Spleen (tissue), 7 donors: ENCODE results near the gene MTMR10.

Experiments used
- POLR2A ChIP-seq, 3 donors: fragments of 450-650 bp; IDR thresholded peaks; one replicate each; pipeline ENCODE4 v1.5.1; 2017; ENCODE audit warnings: antibody characterized with exemption in 3 of 3, mild to moderate bottlenecking in 1 of 3
- TF ChIP-seq, protein P1 (sequence below), 11 experiments: fragments of 200-600 bp in 7 of 11; fragments of 450-650 bp in 4 of 11; sonication (generic) in 4 of 11; IDR thresholded peaks in 8 of 11; conservative IDR thresholded peaks in 3 of 11; 1 replicate in 7 of 11; 2 replicates in 4 of 11; pipeline versions ENCODE4 v1.4.0 to v1.8.0; 2016 to 2021; ENCODE audit warnings: antibody characterized with exemption in 11 of 11, inconsistent platforms in 4 of 11, mild to moderate bottlenecking in 1 of 11
- donor health status: DM: no; HTN: no; CAD: no; lungs with moderate emphysema.
- donor health status: DM: no; HTN: no; CAD: no.
- donor health status: DM: no; HTN: no; CAD: no.

DNA sequence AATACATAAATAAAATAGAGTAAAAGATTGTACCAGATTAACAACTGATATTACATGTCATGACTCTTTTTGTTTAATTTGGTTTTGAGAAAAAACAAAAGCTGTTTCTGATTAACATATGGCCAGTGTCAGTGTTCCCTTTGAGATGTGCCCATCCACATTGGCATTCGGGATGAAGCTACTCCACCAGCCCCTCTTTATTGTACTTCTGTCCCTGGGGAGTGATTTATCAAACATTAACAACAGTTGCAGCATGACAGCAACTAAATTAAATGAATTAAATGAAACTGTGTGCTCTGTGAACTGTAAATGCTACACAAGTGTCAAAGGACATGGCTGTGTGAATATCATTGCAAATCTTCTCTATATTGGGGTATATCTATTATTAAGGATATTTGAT is 25.9 kb upstream of the MTMR10 start:
- TF ChIP-seq, protein P1, sequence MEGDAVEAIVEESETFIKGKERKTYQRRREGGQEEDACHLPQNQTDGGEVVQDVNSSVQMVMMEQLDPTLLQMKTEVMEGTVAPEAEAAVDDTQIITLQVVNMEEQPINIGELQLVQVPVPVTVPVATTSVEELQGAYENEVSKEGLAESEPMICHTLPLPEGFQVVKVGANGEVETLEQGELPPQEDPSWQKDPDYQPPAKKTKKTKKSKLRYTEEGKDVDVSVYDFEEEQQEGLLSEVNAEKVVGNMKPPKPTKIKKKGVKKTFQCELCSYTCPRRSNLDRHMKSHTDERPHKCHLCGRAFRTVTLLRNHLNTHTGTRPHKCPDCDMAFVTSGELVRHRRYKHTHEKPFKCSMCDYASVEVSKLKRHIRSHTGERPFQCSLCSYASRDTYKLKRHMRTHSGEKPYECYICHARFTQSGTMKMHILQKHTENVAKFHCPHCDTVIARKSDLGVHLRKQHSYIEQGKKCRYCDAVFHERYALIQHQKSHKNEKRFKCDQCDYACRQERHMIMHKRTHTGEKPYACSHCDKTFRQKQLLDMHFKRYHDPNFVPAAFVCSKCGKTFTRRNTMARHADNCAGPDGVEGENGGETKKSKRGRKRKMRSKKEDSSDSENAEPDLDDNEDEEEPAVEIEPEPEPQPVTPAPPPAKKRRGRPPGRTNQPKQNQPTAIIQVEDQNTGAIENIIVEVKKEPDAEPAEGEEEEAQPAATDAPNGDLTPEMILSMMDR (IDR thresholded peaks at IDR 0.05 in 8 of 11, conservative IDR thresholded peaks at IDR 0.05 in 3 of 11), result no peak
- TF ChIP-seq POLR2A (IDR thresholded peaks at IDR 0.05), result no peak
